ENCODE data around the gene PLPP6. TPM values are rescaled to one million over a fixed set of nuclear protein-coding genes. Genes with fewer than 3 reads are reported as not detected.

The PLPP6 gene
- total RNA-seq, 1 donor from 2014 or later = 7.3 TPM

GRCh38 chr9:4714266-4715016 is 52.3 kb downstream of the PLPP6 start:
- H3K4me1 ChIP-seq (ENCODE audit: insufficient read depth, low read length) = no peaks in the 10 kb centered on the region
- H3K27me3 ChIP-seq (ENCODE audit: insufficient read depth, low read length) = no peaks in the 10 kb centered on the region
- H3K4me3 Mint-ChIP-seq (ENCODE audit: unreplicated experiment) = no peak overlapping the region
- H3K27ac Mint-ChIP-seq (ENCODE audit: unreplicated experiment) = no peak overlapping the region
- no peak for TF ChIP-seq EZH2 (IDR thresholded peaks at IDR 0.05; ENCODE audit: insufficient read depth, low read length)
- DNase-seq (ENCODE audit: low read depth) (peak; percentile 67), FAIRE-seq (no peak)
- H3K9me3 ChIP-seq (ENCODE audit: insufficient read depth, low read depth, low read length) = no peaks in the 10 kb centered on the region
- H3K4me1 Mint-ChIP-seq (ENCODE audit: low read depth, unreplicated experiment) = no peaks in the 10 kb centered on the region
- H3K9me3 Mint-ChIP-seq (ENCODE audit: unreplicated experiment) = no peaks in the 10 kb centered on the region
- H3K79me2 ChIP-seq (ENCODE audit: insufficient read depth, low read length) = no peaks in the 10 kb centered on the region
- H2AFZ ChIP-seq (ENCODE audit: low read depth, low read length) = no peak overlapping the region
- no peak overlapping the region for H3K27ac ChIP-seq (ENCODE audit: low read depth, low read length)
- H3K9ac ChIP-seq (ENCODE audit: low read length) = no peak overlapping the region
- no peaks in the 10 kb centered on the region for H3K27me3 Mint-ChIP-seq (ENCODE audit: low read depth, unreplicated experiment)
- H4K20me1 ChIP-seq (ENCODE audit: insufficient read depth, low read length) = peaks cover 6% of the 10 kb centered on the region
- H3K36me3 Mint-ChIP-seq (ENCODE audit: low read depth, unreplicated experiment) = peaks cover 16% of the 10 kb centered on the region
- H3K4me3 ChIP-seq (ENCODE audit: insufficient read depth, low read depth, low read length) = no peak overlapping the region
- H3K4me2 ChIP-seq (ENCODE audit: low read length) = peak overlapping the region; percentile 9
- H3K36me3 ChIP-seq (ENCODE audit: insufficient read depth, low read length) = peaks cover 18% of the 10 kb centered on the region

Other genes with a start within 250 kb of the PLPP6 start
- 6.4 and 6.7 TPM in 2 replicates for gene SLC1A1, start 171.8 kb upstream of the PLPP6 start, total RNA-seq
- 2.8 and 3.6 TPM in 2 replicates for gene SPATA6L, start 4.2 kb downstream of the PLPP6 start, total RNA-seq
- 16.1 and 16.6 TPM in 2 replicates for gene CDC37L1, start 17.3 kb downstream of the PLPP6 start, total RNA-seq
- 41.4 and 45.1 TPM in 2 replicates for gene AK3, start 78.9 kb downstream of the PLPP6 start, total RNA-seq
- 19.6 and 22.3 TPM in 2 replicates for gene RCL1, start 130.7 kb downstream of the PLPP6 start, total RNA-seq